ENCODE data around the gene FSTL4. TPM values are rescaled to one million over a fixed set of nuclear protein-coding genes. Genes with fewer than 3 reads are reported as not detected.

Gene FSTL4
- total and polyA plus RNA-seq, 2 of the 4 experiments (the other 2 are of a cell fraction), result 0.18 TPM; not detected in 1

DNA sequence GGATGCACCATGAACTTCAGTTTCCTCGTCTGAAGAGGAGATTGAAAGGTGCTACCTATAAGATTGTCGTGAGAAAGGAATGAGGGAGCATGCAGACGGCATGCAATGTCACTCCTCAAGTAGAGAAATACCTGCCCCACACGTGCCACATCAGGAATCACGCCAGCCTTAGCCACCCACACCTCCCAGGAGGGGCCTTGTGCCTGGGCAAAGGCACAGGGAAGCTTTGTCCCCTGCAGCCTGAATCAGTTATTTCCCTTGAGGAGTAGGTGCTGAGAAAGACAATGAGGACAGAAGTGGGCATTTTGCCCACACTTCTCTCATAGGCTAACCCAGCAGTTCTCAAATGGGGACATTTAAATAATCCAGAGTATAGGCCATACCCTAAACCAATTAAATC, 31.0 kb downstream of the FSTL4 start:
- TF ChIP-seq, protein P1, sequence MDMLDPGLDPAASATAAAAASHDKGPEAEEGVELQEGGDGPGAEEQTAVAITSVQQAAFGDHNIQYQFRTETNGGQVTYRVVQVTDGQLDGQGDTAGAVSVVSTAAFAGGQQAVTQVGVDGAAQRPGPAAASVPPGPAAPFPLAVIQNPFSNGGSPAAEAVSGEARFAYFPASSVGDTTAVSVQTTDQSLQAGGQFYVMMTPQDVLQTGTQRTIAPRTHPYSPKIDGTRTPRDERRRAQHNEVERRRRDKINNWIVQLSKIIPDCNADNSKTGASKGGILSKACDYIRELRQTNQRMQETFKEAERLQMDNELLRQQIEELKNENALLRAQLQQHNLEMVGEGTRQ (IDR thresholded peaks at IDR 0.05; ENCODE audit: low read depth, low read length), result no peak
- TF ChIP-seq CHD1 (IDR thresholded peaks at IDR 0.05; ENCODE audit: low read depth, low read length) (no peak), RAD21 (IDR thresholded peaks at IDR 0.05; ENCODE audit: low read length) (no peak), FOS (IDR thresholded peaks at IDR 0.05; ENCODE audit: low read depth, low read length) (no peak), SMC3 (IDR thresholded peaks at IDR 0.05; ENCODE audit: low read depth, low read length) (no peak), POLR2A (IDR thresholded peaks at IDR 0.05; ENCODE audit: low read depth, low read length) (no peak)
- TF ChIP-seq, protein P2, sequence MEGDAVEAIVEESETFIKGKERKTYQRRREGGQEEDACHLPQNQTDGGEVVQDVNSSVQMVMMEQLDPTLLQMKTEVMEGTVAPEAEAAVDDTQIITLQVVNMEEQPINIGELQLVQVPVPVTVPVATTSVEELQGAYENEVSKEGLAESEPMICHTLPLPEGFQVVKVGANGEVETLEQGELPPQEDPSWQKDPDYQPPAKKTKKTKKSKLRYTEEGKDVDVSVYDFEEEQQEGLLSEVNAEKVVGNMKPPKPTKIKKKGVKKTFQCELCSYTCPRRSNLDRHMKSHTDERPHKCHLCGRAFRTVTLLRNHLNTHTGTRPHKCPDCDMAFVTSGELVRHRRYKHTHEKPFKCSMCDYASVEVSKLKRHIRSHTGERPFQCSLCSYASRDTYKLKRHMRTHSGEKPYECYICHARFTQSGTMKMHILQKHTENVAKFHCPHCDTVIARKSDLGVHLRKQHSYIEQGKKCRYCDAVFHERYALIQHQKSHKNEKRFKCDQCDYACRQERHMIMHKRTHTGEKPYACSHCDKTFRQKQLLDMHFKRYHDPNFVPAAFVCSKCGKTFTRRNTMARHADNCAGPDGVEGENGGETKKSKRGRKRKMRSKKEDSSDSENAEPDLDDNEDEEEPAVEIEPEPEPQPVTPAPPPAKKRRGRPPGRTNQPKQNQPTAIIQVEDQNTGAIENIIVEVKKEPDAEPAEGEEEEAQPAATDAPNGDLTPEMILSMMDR (conservative IDR thresholded peaks at IDR 0.05; ENCODE audit: low read depth, low read length), result no peak
- WGBS, 2 experiments (ENCODE audit: extremely low coverage in 2 of 2, insufficient read length in 1 of 2), result no CpG with 5 or more reads among the region's 5 CpGs
- no peak overlapping the region for H2AK5ac ChIP-seq (ENCODE audit: low read depth, low read length)
- no peak overlapping the region for H3K4me3 ChIP-seq (ENCODE audit: insufficient read depth, low read depth, low read length)
- no peak overlapping the region for H2BK20ac ChIP-seq (ENCODE audit: low read depth, low read length)
- no peaks in the 10 kb centered on the region for H3K4me1 ChIP-seq (ENCODE audit: control insufficient read depth, insufficient read depth, low read length)
- no peak overlapping the region for H4K5ac ChIP-seq (ENCODE audit: low read depth, low read length)
- H3K27ac ChIP-seq (ENCODE audit: insufficient read depth, low read length), result no peak overlapping the region
- intact Hi-C loops (cut with micrococcal nuclease), result no loop called here
- no peak overlapping the region for H3K9ac ChIP-seq (ENCODE audit: low read depth, low read length)
- no peak overlapping the region for H2AK9ac ChIP-seq (replicated peaks; ENCODE audit: low read depth, low read length, poor library complexity)
- H3K9me3 ChIP-seq (ENCODE audit: control insufficient read depth, insufficient read depth, low read length), result no peaks in the 10 kb centered on the region
- H2BK15ac ChIP-seq (ENCODE audit: low read depth, low read length), result no peak overlapping the region
- H3K14ac ChIP-seq (replicated peaks; ENCODE audit: low read depth, low read length), result no peak overlapping the region
- no peak overlapping the region for H2BK5ac ChIP-seq (ENCODE audit: low read depth, low read length, poor library complexity, severe bottlenecking)
- H3K4me2 ChIP-seq (ENCODE audit: low read depth, low read length), result no peak overlapping the region
- no peaks in the 10 kb centered on the region for H4K20me1 ChIP-seq (ENCODE audit: insufficient read depth, low read length)
- no TSS peak for BruUV-seq (replicated peaks)
- no peaks in the 10 kb centered on the region for H3K36me3 ChIP-seq (ENCODE audit: control insufficient read depth, insufficient read depth, low read length)
- H3K56ac ChIP-seq (ENCODE audit: extremely low read depth, insufficient read depth, low read length), result no peak overlapping the region
- DNase-seq, result no peak
- dilution Hi-C loops (cut with HindIII; ENCODE audit: low sequenced_read_pairs, unreplicated experiment), result no loop called here
- no peak overlapping the region for H4K8ac ChIP-seq (ENCODE audit: low read depth in 2 of 2, low read length in 2 of 2)
- no peak overlapping the region for H4K91ac ChIP-seq (ENCODE audit: insufficient read depth, low read depth, low read length)
- ChIA-PET CTCF (no interaction called here), POLR2A (ENCODE audit: unreplicated experiment) (no interaction called here)
- no peaks in the 10 kb centered on the region for H3K9me1 ChIP-seq (ENCODE audit: insufficient read depth, low read length)
- H2AFZ ChIP-seq (replicated peaks; ENCODE audit: low read length, poor library complexity), result no peak overlapping the region
- H3K18ac ChIP-seq (ENCODE audit: low read depth, low read length), result no peak overlapping the region
- ATAC-seq (ENCODE audit: low read depth), result no peak
- in situ Hi-C loops (cut with MboI; ENCODE audit: low sequenced_read_pairs), result no loop called here
- no peak overlapping the region for H3K23ac ChIP-seq (ENCODE audit: low read depth, low read length)
- no peak overlapping the region for H2BK120ac ChIP-seq (ENCODE audit: low read depth, low read length)
- H3K4ac ChIP-seq (ENCODE audit: low read depth, low read length), result no peak overlapping the region
- no peaks in the 10 kb centered on the region; the same call in none of the 2 replicates for H3K27me3 ChIP-seq (ENCODE audit: control insufficient read depth, insufficient read depth, low read length)
- no peaks in the 10 kb centered on the region for H3K79me1 ChIP-seq (ENCODE audit: low read depth in 1 of 2, low read length in 2 of 2)

All from IMR-90 (cell line).